SK-N-MC (cell line): ENCODE measurements around the gene ZNF207.
A peak's percentile ranks its signal among the peaks of the same experiment; 100 is the strongest.
"Not testable (repeated sequence)": the region's sequence is repeated elsewhere in the genome, so short reads cannot be mapped to it uniquely, and the experiment has no call there.

Experiments used
- DNase-seq: peaks from one replicate; pipeline ENCODE4 v3.0.0-alpha.2; 2011; ENCODE audit warnings: low read depth, low spot score
- H3K27ac ChIP-seq: fragments of 200-600 bp; sonication (generic); 2 replicates; pipeline ENCODE4 v1.5.1; 2016; ENCODE audit warnings: mixed run types
- H3K36me3 ChIP-seq: fragments of 200-600 bp; sonication (generic); 2 replicates; pipeline ENCODE4 v1.6.1; 2017; ENCODE audit warnings: antibody characterized with exemption, low read length, mixed read lengths; ENCODE audit not compliant: insufficient read depth
- H3K4me3 ChIP-seq: fragments of 200-600 bp; sonication (generic); 2 replicates; pipeline ENCODE4 v1.5.1; 2016
- H3K9ac ChIP-seq: fragments of 200-600 bp; sonication (generic); 2 replicates; pipeline ENCODE4 v1.8.0; 2017; ENCODE audit warnings: mixed run types, mixed read lengths; ENCODE audit not compliant: insufficient read length
- H3K9me3 ChIP-seq: fragments of 200-600 bp; sonication (generic); 2 replicates; pipeline ENCODE4 v1.6.1; 2017; ENCODE audit warnings: low read depth, mild to moderate bottlenecking, antibody characterized with exemption, low read length, moderate library complexity, mixed read lengths
- EZH2 ChIP-seq: fragments of 200-600 bp; sonication (generic); IDR thresholded peaks from one replicate; pipeline ENCODE4 v1.6.1; 2017; ENCODE audit warnings: antibody characterized with exemption
- FOXP2 ChIP-seq: optimal IDR thresholded peaks from 2 replicates; pipeline ENCODE3; 2011; ENCODE audit warnings: mild to moderate bottlenecking, moderate library complexity; ENCODE audit not compliant: insufficient read depth; ENCODE audit errors: extremely low read length, control extremely low read depth
- POLR2AphosphoS5 ChIP-seq: IDR thresholded peaks from 2 replicates; pipeline ENCODE4 v1.6.1; 2012; ENCODE audit warnings: mild to moderate bottlenecking, low read depth, low read length, borderline replicate concordance

The ZNF207 gene

DNA sequence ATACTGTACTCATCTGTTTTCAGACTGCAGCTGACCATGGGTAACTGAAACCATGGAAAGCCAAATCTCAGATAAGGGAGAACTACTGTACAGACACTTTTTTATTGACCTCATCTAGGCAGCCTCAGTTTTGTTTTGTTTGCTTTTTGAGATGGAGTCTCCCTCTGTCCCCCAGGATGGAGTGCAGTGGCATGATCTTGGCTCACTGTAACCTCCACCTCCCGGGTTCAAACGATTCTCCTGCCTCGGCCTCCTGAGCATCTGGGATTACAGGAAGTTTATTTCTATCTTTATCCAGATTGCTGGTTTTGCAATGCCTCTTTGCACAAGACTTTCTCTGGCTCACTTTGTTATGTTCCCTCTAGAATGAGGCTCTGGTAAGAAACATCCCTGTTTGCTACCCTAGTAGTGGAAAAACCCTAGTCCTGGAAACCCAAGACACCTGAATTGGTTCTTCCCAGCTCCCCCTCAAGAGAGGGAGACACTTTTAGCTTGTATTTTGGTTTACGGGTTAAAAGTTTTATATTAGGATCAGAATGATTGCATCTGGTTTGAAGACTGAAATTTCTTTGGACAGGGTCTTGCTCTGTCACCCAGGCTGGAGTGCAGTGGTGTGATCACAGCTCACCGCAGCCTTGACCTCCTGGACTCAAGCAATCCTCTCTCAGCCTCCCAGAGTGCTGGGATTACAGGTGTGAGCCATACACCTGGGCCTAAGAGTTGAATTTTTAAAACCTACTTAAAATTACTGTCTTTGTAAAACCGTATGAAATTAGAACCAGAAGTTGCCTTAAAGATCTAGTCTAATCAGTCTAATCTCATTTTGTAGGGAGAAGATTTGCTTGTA is 38.9 kb downstream of the ZNF207 start:
- DNase-seq, result no peak
- Histone ChIP-seq H3K9me3 (no peaks in the 10 kb centered on the region), H3K9ac (no peak overlapping the region), H3K27ac (no peak overlapping the region), H3K36me3 (no peaks in the 10 kb centered on the region), H3K4me3 (no peak overlapping the region)
- TF ChIP-seq FOXP2, result no peak
- no peak for TF ChIP-seq EZH2

DNA sequence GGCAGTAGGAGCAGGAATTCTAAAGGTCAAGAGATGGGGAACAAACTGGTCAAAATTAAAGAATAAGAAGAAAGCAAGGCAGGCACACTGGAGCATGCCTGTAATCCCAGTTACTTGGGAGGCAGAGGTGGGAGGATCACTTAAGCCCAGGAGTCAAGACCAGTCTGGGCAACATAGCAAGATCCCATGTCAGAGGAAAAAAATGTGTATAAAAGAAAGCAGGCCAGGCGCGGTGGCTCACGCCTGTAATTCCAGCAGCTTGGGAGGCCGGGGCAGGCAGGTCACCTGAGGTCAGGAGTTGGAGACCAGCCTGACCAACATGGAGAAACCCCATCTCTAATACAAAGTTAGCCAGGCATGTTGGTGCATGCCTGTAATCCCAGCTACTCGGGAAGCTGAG is 43.9 kb downstream of the ZNF207 start:
- Histone ChIP-seq H3K4me3 (no peak overlapping the region), H3K9me3 (no peaks in the 10 kb centered on the region), H3K9ac (no peak overlapping the region), H3K27ac (no peak overlapping the region), H3K36me3 (no peaks in the 10 kb centered on the region)
- no peak for DNase-seq
- TF ChIP-seq FOXP2, result no peak
- no peak for TF ChIP-seq EZH2
- no peak for TF ChIP-seq POLR2AphosphoS5

GRCh38 chr17:32396343-32396742 is 46.4 kb downstream of the ZNF207 start:
- no peaks in the 10 kb centered on the region for H3K36me3 ChIP-seq
- no peak for DNase-seq
- H3K4me3 ChIP-seq, result no peak overlapping the region
- H3K27ac ChIP-seq, result no peak overlapping the region
- no peak overlapping the region for H3K9ac ChIP-seq
- H3K9me3 ChIP-seq, result no peaks in the 10 kb centered on the region
- TF ChIP-seq FOXP2 (no peak), POLR2AphosphoS5 (no peak; the same call in 1 of the 2 replicates), EZH2 (no peak)

- DNase-seq, result no peak
- TF ChIP-seq POLR2AphosphoS5 (no peak), EZH2 (no peak), FOXP2 (no peak)
- Histone ChIP-seq H3K9ac (no peak overlapping the region), H3K4me3 (no peak overlapping the region), H3K9me3 (no peaks in the 10 kb centered on the region), H3K36me3 (no peaks in the 10 kb centered on the region), H3K27ac (peak overlapping the region; percentile 50; the same call in 1 of the 2 replicates)
Observed at GRCh38 chr17:32398946-32399345, 49.0 kb downstream of the ZNF207 start.

DNA sequence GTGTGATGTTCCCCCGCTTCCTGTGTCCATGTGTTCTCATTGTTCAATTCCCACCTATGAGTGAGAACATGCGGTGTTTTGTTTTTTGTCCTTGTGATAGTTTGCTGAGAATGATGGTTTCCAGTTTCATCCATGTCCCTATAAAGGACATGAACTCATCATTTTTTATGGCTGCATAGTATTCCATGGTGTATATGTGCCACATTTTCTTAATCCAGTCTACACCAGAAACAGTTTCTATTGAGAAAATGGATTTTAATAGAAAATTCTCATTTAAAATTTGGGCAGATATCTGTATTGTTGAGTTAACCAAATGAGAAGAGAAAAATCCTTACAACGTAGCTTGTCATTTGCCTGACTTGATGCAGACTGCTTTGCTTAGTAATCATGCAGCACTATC is 60.1 kb downstream of the ZNF207 start:
- not testable (repeated sequence) for H3K27ac ChIP-seq, DNase-seq, H3K9me3 ChIP-seq, H3K4me3 ChIP-seq, H3K9ac ChIP-seq, H3K36me3 ChIP-seq

DNA sequence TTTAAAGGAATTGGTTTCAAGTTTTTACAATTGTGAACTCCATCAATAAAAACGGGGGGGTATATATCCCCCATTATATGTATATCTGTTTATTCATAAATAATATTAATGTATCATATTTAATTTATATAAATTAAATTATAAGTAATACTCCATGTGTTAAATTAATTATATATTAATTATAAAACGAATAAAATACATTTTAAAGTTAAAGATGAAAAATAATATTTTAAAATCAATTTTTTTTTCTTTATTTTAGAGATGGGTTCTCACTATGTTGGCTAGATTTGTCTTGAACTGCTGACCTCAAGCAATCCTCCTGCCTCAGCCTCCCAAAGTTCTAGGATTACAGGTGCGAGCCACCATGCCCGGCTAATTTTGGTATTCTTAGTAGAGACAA is 76.9 kb downstream of the ZNF207 start:
- no peak overlapping the region for H3K9ac ChIP-seq
- H3K9me3 ChIP-seq, result no peaks in the 10 kb centered on the region
- TF ChIP-seq FOXP2 (no peak), POLR2AphosphoS5 (no peak), EZH2 (no peak)
- no peak overlapping the region for H3K27ac ChIP-seq
- no peaks in the 10 kb centered on the region; the same call in 1 of the 2 replicates for H3K36me3 ChIP-seq
- H3K4me3 ChIP-seq, result no peak overlapping the region
- DNase-seq, result no peak

GRCh38 chr17:32429598-32429997 is 79.6 kb downstream of the ZNF207 start:
- DNase-seq, result no peak
- no peaks in the 10 kb centered on the region; the same call in 1 of the 2 replicates for H3K36me3 ChIP-seq
- TF ChIP-seq POLR2AphosphoS5 (no peak), FOXP2 (no peak), EZH2 (no peak)
- H3K9ac ChIP-seq, result no peak overlapping the region
- H3K9me3 ChIP-seq, result no peaks in the 10 kb centered on the region
- no peak overlapping the region for H3K4me3 ChIP-seq
- no peak overlapping the region for H3K27ac ChIP-seq
